ENCODE results near the gene CLEC14A. TPM values are rescaled to one million over a fixed set of nuclear protein-coding genes. Genes with fewer than 3 reads are reported as not detected.

CLEC14A gene
- polyA plus RNA-seq, 1 of the 3 experiments (the other 2 are of a cell fraction): 0.02 TPM

DNA sequence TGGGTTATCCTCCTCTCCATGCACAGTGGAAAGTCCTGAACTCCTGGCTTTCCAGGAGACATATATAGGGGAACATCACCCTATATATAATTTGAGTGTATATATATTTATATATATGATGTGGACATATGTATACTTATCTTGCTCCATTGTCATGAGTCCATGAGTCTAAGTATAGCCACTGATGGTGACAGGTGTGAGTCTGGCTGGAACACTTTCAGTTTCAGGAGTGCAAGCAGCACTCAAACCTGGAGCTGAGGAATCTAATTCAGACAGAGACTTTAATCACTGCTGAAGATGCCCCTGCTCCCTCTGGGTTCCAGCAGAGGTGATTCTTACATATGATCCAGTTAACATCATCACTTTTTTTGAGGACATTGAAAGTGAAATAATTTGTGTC, 43.8 kb downstream of the CLEC14A start (continued):
- TF ChIP-seq, protein P1, sequence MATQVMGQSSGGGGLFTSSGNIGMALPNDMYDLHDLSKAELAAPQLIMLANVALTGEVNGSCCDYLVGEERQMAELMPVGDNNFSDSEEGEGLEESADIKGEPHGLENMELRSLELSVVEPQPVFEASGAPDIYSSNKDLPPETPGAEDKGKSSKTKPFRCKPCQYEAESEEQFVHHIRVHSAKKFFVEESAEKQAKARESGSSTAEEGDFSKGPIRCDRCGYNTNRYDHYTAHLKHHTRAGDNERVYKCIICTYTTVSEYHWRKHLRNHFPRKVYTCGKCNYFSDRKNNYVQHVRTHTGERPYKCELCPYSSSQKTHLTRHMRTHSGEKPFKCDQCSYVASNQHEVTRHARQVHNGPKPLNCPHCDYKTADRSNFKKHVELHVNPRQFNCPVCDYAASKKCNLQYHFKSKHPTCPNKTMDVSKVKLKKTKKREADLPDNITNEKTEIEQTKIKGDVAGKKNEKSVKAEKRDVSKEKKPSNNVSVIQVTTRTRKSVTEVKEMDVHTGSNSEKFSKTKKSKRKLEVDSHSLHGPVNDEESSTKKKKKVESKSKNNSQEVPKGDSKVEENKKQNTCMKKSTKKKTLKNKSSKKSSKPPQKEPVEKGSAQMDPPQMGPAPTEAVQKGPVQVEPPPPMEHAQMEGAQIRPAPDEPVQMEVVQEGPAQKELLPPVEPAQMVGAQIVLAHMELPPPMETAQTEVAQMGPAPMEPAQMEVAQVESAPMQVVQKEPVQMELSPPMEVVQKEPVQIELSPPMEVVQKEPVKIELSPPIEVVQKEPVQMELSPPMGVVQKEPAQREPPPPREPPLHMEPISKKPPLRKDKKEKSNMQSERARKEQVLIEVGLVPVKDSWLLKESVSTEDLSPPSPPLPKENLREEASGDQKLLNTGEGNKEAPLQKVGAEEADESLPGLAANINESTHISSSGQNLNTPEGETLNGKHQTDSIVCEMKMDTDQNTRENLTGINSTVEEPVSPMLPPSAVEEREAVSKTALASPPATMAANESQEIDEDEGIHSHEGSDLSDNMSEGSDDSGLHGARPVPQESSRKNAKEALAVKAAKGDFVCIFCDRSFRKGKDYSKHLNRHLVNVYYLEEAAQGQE (IDR thresholded peaks at IDR 0.05; ENCODE audit: low read depth, low read length): no peak
- TF ChIP-seq MEF2A (IDR thresholded peaks at IDR 0.05; ENCODE audit: borderline replicate concordance, low read depth): no peak
- no peak for TF ChIP-seq EZH2phosphoT487 (IDR thresholded peaks at IDR 0.05; ENCODE audit: borderline replicate concordance, low read depth)
- TF ChIP-seq, protein P2, sequence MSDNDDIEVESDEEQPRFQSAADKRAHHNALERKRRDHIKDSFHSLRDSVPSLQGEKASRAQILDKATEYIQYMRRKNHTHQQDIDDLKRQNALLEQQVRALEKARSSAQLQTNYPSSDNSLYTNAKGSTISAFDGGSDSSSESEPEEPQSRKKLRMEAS (IDR thresholded peaks at IDR 0.05; ENCODE audit: low read depth): no peak

DNA sequence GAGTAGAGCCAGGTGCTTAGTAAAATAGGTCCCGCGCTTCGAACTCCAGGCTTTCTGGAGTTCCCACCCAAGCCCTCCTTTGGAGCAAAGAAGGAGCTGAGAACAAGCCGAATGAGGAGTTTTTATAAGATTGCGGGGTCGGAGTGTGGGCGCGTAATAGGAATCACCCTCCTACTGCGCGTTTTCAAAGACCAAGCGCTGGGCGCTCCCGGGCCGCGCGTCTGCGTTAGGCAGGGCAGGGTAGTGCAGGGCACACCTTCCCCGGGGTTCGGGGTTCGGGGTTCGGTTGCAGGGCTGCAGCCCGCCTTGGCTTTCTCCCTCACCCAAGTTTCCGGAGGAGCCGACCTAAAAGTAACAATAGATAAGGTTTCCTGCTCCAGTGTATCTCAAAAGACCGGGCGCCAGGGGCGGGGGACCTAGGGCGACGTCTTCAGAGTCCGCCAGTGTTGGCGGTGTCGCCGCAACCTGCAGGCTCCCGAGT, 44.6 kb downstream of the CLEC14A start:
- Histone ChIP-seq H3K4me3 (ENCODE audit: low read depth in 2 of 2, low read length in 1 of 2) (peak overlapping the region in 1 of 2 experiments; percentile 39; a peak in 2 of 4 replicates), H3K4me1 (ENCODE audit: control insufficient read depth in 1 of 2, insufficient read depth in 2 of 2, low read depth in 1 of 2, low read length in 1 of 2) (no peaks in the 10 kb centered on the region), H4K20me1 (ENCODE audit: insufficient read depth) (no peaks in the 10 kb centered on the region), H3K4me2 (peak overlapping the region; percentile 44; the same call in 1 of the 2 replicates), H2AFZ (ENCODE audit: low read depth) (no peak overlapping the region), H3K9me3 (no peaks in the 10 kb centered on the region), H3K27me3 (ENCODE audit: insufficient read depth) (peaks cover 17% of the 10 kb centered on the region; the same call in 1 of the 2 replicates), H3K9me2 (no peaks in the 10 kb centered on the region), H3F3A (replicated peaks; ENCODE audit: insufficient read depth) (peaks cover 2% of the 10 kb centered on the region), H3K9ac (no peak overlapping the region), H3K27ac (ENCODE audit: low read depth in 2 of 2, low read length in 1 of 2) (no peak overlapping the region), H3K79me2 (ENCODE audit: insufficient read depth) (no peaks in the 10 kb centered on the region), H3K36me3 (replicated peaks in 1 of 2; ENCODE audit: control insufficient read depth in 1 of 2, insufficient read depth in 2 of 2, low read length in 1 of 2) (no peaks in the 10 kb centered on the region)
- 0% methylated on average over 1 of the region's 34 CpGs for WGBS (ENCODE audit: low lambda C conversion rate)
- DNase-seq: no peak
- ChIA-PET CTCF (no interaction called here), POLR2A (no interaction called here)
- TF ChIP-seq JUND (IDR thresholded peaks at IDR 0.05) (no peak), NFIC (IDR thresholded peaks at IDR 0.05; ENCODE audit: borderline replicate concordance) (no peak), RXRA (IDR thresholded peaks at IDR 0.05; ENCODE audit: borderline replicate concordance, low read depth) (no peak), YY1 (IDR thresholded peaks at IDR 0.05; ENCODE audit: low read depth) (no peak), FOXM1 (IDR thresholded peaks at IDR 0.05; ENCODE audit: low read depth) (no peak), ELF1 (IDR thresholded peaks at IDR 0.05) (no peak), MEF2A (IDR thresholded peaks at IDR 0.05; ENCODE audit: borderline replicate concordance, low read depth) (no peak)
- TF ChIP-seq, protein P3, sequence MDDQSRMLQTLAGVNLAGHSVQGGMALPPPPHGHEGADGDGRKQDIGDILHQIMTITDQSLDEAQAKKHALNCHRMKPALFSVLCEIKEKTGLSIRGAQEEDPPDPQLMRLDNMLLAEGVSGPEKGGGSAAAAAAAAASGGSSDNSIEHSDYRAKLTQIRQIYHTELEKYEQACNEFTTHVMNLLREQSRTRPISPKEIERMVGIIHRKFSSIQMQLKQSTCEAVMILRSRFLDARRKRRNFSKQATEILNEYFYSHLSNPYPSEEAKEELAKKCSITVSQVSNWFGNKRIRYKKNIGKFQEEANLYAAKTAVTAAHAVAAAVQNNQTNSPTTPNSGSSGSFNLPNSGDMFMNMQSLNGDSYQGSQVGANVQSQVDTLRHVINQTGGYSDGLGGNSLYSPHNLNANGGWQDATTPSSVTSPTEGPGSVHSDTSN (IDR thresholded peaks at IDR 0.05): no peak

All from SK-N-SH (cell line).